ENCODE results near the gene ROBO1.

DNA sequence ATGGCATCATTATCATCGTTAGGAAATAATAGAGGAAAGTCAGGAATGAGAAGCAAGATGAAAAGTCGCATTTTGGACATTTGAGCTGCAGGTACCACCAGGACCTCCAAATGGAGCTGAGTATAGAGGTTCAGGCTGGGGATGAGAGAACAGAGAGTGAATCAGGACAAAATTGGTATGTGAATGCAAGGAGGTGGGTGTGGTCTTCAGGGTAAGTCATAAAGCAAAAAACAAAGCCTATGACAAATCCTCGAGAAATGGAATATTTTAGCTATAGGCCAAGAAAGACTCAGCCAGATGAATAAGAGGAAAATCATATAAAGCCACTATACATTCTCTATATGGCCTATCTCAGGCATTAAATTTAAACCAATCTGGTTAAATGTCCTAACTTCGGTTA, 841.3 kb downstream of the ROBO1 start:
- TF ChIP-seq, protein P1, sequence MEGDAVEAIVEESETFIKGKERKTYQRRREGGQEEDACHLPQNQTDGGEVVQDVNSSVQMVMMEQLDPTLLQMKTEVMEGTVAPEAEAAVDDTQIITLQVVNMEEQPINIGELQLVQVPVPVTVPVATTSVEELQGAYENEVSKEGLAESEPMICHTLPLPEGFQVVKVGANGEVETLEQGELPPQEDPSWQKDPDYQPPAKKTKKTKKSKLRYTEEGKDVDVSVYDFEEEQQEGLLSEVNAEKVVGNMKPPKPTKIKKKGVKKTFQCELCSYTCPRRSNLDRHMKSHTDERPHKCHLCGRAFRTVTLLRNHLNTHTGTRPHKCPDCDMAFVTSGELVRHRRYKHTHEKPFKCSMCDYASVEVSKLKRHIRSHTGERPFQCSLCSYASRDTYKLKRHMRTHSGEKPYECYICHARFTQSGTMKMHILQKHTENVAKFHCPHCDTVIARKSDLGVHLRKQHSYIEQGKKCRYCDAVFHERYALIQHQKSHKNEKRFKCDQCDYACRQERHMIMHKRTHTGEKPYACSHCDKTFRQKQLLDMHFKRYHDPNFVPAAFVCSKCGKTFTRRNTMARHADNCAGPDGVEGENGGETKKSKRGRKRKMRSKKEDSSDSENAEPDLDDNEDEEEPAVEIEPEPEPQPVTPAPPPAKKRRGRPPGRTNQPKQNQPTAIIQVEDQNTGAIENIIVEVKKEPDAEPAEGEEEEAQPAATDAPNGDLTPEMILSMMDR (IDR thresholded peaks at IDR 0.05; ENCODE audit: borderline replicate concordance, extremely low read depth, low read length, poor library complexity, severe bottlenecking): no peak
- no peak for TF ChIP-seq EZH2 (IDR thresholded peaks at IDR 0.05; ENCODE audit: borderline replicate concordance, low read depth, low read length, severe bottlenecking)
